RWPE2 (cell line): ENCODE data around the gene PMEPA1.

Experiments
- ATAC-seq: fragments of 200-7000 bp; cut with Tn5 transposase; 3 replicates; pipeline ENCODE4 v1.9.1; 2021; ENCODE audit warnings: low read depth
- DNase-seq: peaks from one replicate; pipeline ENCODE4 v3.0.0-alpha.2; 2020; ENCODE audit warnings: low spot score
- H3K27ac ChIP-seq: fragments of 450-650 bp; 2 replicates; pipeline ENCODE4 v1.5.1; 2017; ENCODE audit warnings: mild to moderate bottlenecking; ENCODE audit not compliant: poor library complexity, severe bottlenecking
- H3K27me3 ChIP-seq: fragments of 250-450 bp; sonication (Bioruptor Pico); 2 replicates; pipeline ENCODE4 v1.5.1; 2021; ENCODE audit warnings: mild to moderate bottlenecking, moderate library complexity; ENCODE audit not compliant: insufficient read depth, poor library complexity, severe bottlenecking
- H3K36me3 ChIP-seq: fragments of 250-450 bp; sonication (Bioruptor Pico); 2 replicates; pipeline ENCODE4 v1.5.1; 2020; ENCODE audit warnings: low read depth, mild to moderate bottlenecking, moderate library complexity
- H3K4me1 ChIP-seq: fragments of 250-450 bp; sonication (Bioruptor Pico); 2 replicates; pipeline ENCODE4 v1.5.1; 2021; ENCODE audit warnings: mild to moderate bottlenecking, moderate library complexity; ENCODE audit not compliant: insufficient read depth, poor library complexity, severe bottlenecking
- H3K4me3 ChIP-seq: fragments of 250-450 bp; sonication (Bioruptor Pico); 2 replicates; pipeline ENCODE4 v1.5.1; 2021; ENCODE audit warnings: mild to moderate bottlenecking, moderate library complexity; ENCODE audit not compliant: severe bottlenecking
- H3K9me3 ChIP-seq: fragments of 250-450 bp; sonication (Bioruptor Pico); 2 replicates; pipeline ENCODE4 v1.5.1; 2021; ENCODE audit warnings: mild to moderate bottlenecking, moderate library complexity; ENCODE audit not compliant: severe bottlenecking
- TF ChIP-seq, protein P1 (sequence below): fragments of 450-650 bp; IDR thresholded peaks from one replicate; pipeline ENCODE4 v1.5.1; 2017; ENCODE audit warnings: mild to moderate bottlenecking, moderate library complexity; ENCODE audit not compliant: poor library complexity, severe bottlenecking

PMEPA1 gene

GRCh38 chr20:57660922-57661745 is 48.7 kb downstream of the PMEPA1 start:
- H3K27ac ChIP-seq: peak overlapping the region; percentile 28
- ATAC-seq: no peak
- peak; percentile 86 for DNase-seq
- no peaks in the 10 kb centered on the region for H3K9me3 ChIP-seq
- peaks cover 79% of the 10 kb centered on the region for H3K36me3 ChIP-seq
- peaks cover 20% of the 10 kb centered on the region for H3K4me1 ChIP-seq
- no peak overlapping the region for H3K4me3 ChIP-seq
- no peaks in the 10 kb centered on the region for H3K27me3 ChIP-seq
- TF ChIP-seq, protein P1, sequence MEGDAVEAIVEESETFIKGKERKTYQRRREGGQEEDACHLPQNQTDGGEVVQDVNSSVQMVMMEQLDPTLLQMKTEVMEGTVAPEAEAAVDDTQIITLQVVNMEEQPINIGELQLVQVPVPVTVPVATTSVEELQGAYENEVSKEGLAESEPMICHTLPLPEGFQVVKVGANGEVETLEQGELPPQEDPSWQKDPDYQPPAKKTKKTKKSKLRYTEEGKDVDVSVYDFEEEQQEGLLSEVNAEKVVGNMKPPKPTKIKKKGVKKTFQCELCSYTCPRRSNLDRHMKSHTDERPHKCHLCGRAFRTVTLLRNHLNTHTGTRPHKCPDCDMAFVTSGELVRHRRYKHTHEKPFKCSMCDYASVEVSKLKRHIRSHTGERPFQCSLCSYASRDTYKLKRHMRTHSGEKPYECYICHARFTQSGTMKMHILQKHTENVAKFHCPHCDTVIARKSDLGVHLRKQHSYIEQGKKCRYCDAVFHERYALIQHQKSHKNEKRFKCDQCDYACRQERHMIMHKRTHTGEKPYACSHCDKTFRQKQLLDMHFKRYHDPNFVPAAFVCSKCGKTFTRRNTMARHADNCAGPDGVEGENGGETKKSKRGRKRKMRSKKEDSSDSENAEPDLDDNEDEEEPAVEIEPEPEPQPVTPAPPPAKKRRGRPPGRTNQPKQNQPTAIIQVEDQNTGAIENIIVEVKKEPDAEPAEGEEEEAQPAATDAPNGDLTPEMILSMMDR: no peak

GRCh38 chr20:57660181-57660921 is 49.5 kb downstream of the PMEPA1 start:
- Histone ChIP-seq H3K27ac (peak overlapping the region; percentile 53), H3K27me3 (no peaks in the 10 kb centered on the region), H3K9me3 (no peaks in the 10 kb centered on the region), H3K4me1 (peaks cover 20% of the 10 kb centered on the region), H3K4me3 (no peak overlapping the region), H3K36me3 (peaks cover 79% of the 10 kb centered on the region)
- ATAC-seq: no peak
- TF ChIP-seq, protein P1: no peak
- no peak for DNase-seq

DNA sequence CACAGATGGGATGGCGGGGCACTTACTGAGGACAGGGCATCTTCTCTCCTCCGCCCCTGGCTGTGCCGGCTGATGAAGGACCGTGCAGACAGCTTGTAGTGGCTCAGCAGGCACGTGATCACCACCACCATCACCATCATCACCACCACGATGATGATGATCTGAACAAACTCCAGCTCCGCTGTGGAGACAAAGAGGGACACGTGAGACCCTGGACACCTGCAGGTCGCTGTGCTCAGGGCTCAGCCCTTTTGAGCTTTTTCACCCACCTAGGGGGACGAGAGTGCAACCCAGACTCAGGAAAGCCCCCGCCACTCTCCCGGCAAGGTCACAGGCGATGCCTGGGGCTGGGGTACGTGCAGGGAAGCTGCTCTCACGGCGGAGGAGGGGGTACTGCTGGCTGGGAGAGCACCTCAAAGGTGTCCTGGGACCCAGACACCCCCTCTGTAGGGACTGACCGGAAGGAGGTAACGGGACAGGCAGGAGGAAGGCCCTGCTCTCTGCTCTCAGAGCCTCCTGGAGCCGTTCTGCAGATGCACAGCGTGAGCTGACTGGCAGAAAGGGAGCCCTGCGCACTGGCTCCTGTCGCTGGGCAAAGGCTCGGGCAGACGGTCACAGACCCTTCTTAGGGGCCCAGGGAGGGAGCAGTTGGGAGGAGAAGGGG is 50.2 kb downstream of the PMEPA1 start:
- Histone ChIP-seq H3K27ac (peak overlapping the region; percentile 53), H3K36me3 (peaks cover 79% of the 10 kb centered on the region), H3K4me3 (no peak overlapping the region), H3K27me3 (no peaks in the 10 kb centered on the region), H3K4me1 (peaks cover 20% of the 10 kb centered on the region), H3K9me3 (no peaks in the 10 kb centered on the region)
- DNase-seq (peak; percentile 83), ATAC-seq (no peak)
- TF ChIP-seq, protein P1: no peak

GRCh38 chr20:57658833-57659516 is 50.8 kb downstream of the PMEPA1 start:
- Histone ChIP-seq H3K9me3 (no peaks in the 10 kb centered on the region), H3K4me1 (peaks cover 20% of the 10 kb centered on the region), H3K4me3 (no peak overlapping the region), H3K27me3 (no peaks in the 10 kb centered on the region), H3K27ac (peak overlapping the region; percentile 53), H3K36me3 (peaks cover 78% of the 10 kb centered on the region)
- DNase-seq (peak; percentile 87), ATAC-seq (no peak)
- TF ChIP-seq, protein P1: no peak
